Ishikawa (cell line): ENCODE measurements around the gene UTS2R.

Source experiments
- CREB1 ChIP-seq: IDR thresholded peaks from 2 replicates; pipeline ENCODE4 v1.6.1; 2012; ENCODE audit warnings: low read depth
- EGR1 ChIP-seq: IDR thresholded peaks from 2 replicates; pipeline ENCODE4 v1.6.1; 2012
- EP300 ChIP-seq: IDR thresholded peaks from 2 replicates; pipeline ENCODE4 v1.6.1; 2012; ENCODE audit warnings: borderline replicate concordance
- NFIC ChIP-seq: IDR thresholded peaks from 2 replicates; pipeline ENCODE4 v1.6.1; 2012
- RAD21 ChIP-seq: IDR thresholded peaks from 2 replicates; pipeline ENCODE4 v1.6.1; 2012; ENCODE audit warnings: low read depth
- TAF1 ChIP-seq: IDR thresholded peaks from 2 replicates; pipeline ENCODE4 v1.6.1; 2012; ENCODE audit warnings: low read depth, mild to moderate bottlenecking
- YY1 ChIP-seq: IDR thresholded peaks from 2 replicates; pipeline ENCODE4 v1.6.1; 2012; ENCODE audit warnings: low read depth
- ZBTB7A ChIP-seq: IDR thresholded peaks from 2 replicates; pipeline ENCODE4 v1.6.1; 2012; ENCODE audit warnings: low read depth
- TF ChIP-seq, protein P1 (sequence below): IDR thresholded peaks from 2 replicates; pipeline ENCODE4 v1.6.1; 2012
- TF ChIP-seq, protein P2 (sequence below): IDR thresholded peaks from 2 replicates; pipeline ENCODE4 v1.6.1; 2012; ENCODE audit warnings: low read depth, mild to moderate bottlenecking

DNA sequence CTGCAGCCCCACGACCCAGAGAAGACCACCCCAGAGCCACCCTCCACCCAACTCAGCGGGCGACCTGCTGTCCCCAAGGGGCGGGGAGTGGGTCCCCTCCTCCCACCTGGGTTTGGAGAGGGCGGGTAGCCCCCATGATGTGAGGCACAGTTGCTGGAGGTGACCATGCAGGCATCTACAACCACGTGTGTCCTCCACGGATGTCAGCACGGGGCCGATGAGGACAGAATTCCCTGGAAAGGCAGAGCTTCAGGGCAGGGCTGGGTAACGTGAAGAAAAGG is 7.1 kb downstream of the UTS2R start:
- TF ChIP-seq, protein P1, sequence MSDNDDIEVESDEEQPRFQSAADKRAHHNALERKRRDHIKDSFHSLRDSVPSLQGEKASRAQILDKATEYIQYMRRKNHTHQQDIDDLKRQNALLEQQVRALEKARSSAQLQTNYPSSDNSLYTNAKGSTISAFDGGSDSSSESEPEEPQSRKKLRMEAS: no peak
- no peak for TF ChIP-seq TAF1
- no peak for TF ChIP-seq EGR1
- TF ChIP-seq, protein P2, sequence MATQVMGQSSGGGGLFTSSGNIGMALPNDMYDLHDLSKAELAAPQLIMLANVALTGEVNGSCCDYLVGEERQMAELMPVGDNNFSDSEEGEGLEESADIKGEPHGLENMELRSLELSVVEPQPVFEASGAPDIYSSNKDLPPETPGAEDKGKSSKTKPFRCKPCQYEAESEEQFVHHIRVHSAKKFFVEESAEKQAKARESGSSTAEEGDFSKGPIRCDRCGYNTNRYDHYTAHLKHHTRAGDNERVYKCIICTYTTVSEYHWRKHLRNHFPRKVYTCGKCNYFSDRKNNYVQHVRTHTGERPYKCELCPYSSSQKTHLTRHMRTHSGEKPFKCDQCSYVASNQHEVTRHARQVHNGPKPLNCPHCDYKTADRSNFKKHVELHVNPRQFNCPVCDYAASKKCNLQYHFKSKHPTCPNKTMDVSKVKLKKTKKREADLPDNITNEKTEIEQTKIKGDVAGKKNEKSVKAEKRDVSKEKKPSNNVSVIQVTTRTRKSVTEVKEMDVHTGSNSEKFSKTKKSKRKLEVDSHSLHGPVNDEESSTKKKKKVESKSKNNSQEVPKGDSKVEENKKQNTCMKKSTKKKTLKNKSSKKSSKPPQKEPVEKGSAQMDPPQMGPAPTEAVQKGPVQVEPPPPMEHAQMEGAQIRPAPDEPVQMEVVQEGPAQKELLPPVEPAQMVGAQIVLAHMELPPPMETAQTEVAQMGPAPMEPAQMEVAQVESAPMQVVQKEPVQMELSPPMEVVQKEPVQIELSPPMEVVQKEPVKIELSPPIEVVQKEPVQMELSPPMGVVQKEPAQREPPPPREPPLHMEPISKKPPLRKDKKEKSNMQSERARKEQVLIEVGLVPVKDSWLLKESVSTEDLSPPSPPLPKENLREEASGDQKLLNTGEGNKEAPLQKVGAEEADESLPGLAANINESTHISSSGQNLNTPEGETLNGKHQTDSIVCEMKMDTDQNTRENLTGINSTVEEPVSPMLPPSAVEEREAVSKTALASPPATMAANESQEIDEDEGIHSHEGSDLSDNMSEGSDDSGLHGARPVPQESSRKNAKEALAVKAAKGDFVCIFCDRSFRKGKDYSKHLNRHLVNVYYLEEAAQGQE: no peak
- no peak for TF ChIP-seq CREB1
- no peak for TF ChIP-seq YY1
- TF ChIP-seq NFIC: no peak
- no peak for TF ChIP-seq RAD21
- no peak for TF ChIP-seq EP300
- TF ChIP-seq ZBTB7A: no peak
